ENCODE results near the gene TMEM51.

TMEM51 gene

DNA sequence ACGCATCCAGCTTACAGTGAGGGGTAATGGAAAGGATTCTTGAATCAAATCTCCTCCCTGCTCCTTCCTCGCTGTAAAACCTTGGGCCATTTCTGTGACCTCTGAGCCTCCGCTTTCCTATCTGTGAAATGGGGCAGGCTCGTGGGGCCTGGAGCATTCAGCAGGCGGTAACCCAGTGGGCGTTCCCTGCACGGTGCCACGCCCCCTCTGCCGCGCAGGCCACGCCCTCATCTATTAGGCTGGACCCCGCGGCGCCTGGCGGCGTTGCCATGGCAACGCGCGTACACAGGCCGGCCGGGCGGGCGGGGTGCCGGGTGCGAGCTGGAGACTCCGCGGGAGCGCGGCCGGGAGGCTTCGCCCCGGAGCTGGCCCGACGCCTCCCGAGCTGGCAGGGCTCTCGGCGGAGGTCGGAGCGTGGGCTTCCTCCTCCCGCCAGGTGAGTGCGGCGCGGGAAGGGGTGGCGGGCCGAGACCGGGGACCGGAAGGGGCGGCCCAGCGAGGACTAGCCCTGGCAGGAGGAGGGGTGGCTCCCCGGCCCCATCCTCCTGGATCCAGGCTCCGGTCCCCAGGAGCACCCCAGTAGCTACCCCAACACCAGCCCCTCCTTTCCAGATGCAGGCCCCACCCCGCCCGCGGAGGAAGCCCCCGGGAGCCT is 93.5 kb downstream of the TMEM51 start, which contains the start of gene FHAD1:
Gene FHAD1 (plus strand): TSS at position 264 of the 655 bp plus-strand sequence. CDS start 4,562 bp downstream, outside the sequence.
- peak; percentile 40 for DNase-seq (ENCODE audit: low read depth)

DNA sequence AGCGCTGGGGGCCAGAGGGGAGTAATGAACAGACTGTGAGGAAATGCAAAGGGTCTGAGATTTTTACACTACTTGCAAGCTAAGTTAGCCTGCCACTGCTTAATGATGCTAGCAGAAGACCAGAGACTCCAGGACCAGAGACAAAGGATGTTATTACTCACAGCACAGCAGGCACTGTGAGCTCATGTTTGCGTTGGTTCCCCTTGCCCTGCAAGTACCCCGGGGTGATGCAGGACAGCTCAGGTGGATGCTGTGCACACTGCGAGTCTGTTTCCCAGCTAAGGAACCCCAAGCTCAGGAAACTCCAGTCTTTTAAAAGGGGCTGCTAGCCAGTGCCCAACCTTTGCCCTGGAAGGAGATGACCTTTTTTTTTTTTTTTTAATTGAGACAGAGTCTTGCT is 94.7 kb downstream of the TMEM51 start:
- DNase-seq (ENCODE audit: low read depth) = no peak

DNA sequence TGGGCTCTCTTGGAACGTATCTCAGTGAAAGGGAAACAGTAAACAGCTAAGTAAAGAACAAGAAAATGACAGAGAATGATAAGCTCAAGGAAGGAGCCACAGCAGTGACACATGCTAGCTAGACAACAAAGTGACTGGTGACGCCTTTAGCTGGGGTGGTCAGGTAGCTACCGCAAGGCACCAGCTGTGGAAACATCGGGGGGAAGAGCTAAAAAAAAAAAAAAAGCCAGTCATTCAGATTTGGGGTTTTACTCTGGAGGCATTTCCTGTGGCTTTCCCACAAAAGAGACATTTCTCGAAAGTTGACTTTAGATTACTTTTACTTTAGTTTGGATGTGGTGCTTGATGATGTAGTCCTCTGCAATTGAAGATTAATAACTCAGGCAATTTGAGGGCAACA is 95.5 kb downstream of the TMEM51 start:
- no peak for DNase-seq (ENCODE audit: low read depth)

DNA sequence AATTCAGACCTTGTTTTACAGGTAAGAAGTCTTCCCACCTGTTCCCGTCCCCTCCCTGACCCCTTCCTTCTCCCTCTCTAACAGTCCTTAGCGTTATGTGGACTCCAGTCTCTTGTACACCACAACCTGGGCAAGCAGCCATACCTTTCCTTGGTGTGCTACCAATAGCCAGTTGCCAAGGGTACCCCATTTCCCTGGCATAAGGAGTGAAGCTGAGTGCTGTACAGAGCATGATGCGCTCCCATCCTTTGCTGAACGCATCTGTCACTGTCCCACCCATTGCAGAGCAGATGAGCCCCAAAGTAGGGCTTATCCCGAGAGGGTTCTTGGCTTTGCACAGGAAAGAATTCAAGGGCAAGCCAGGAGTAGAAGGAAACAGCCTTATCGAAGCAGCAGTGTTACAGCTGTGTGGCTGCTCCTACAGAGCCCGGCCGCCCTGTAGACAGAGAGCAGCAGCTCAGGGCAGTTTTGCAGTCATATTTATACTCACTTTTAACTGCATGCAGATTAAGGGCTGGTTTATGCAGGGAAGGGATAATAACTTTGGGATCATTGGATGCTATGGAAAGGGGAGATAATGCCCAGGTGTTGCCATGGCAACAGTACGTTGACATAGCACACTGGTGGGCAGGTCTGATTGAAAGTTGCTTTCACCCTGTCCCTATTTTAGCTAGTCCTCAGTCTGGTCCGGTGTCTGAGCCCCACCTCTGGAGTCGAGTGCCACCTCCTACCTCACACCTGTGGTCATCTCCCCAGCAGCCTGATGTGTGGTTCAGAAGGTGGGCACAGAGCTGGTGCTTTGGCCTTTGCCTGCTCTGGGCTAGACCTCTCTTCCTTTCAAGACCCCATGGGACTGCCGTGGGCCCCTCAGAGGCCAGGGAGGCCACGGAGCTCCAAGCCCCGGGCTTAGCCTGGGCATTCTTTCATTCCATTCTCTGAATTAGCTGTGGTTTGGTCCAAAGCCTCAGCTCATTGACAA is 98.6 kb downstream of the TMEM51 start:
- no peak for DNase-seq (ENCODE audit: low read depth)

DNA sequence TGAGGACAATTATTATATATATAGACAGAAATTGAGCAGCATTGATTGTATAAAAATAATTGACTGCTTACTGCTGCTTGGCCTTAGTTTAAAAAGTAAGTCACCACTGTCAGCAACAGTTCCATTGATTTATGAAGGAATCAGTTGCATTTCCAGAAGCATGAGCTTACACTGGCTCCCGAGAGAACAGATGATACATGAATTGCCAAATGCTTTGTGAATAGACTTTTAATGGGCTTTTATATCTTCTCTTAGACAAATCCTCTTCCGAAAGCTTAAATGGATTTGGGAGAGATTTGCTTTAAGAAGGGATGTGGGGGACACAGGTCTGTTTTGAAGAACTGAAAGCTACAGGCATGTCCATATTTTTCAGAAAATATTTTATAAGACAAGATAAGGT is 101.0 kb downstream of the TMEM51 start:
- no peak for DNase-seq (ENCODE audit: low read depth)

DNA sequence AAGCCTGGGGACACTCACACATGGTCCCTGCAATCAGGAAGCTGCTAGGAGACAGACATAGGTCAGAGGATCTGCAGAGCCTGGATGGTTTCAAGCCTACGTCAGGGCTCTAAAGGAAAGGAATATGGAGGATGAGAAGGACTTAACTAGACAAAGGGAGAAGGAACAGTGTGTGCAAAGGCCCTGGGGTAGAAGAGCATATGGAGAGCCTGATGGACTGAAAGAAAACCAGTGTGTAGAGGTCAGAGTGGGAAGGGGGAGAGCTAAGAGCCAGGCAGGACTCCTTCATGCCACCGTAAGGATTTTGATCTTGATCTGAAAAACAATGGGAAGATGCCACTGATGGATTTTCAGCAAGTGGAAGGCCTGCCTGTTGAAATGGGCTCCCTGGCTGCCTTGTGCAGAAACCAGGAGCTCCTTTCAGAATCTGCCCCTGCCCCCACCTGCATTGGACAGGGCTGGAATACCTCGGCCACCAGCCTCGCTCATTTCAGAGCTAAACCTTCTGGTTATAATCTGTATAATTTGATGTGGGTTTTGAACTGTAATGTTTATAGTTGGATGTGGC is 102.1 kb downstream of the TMEM51 start:
- DNase-seq (ENCODE audit: low read depth) = no peak

DNA sequence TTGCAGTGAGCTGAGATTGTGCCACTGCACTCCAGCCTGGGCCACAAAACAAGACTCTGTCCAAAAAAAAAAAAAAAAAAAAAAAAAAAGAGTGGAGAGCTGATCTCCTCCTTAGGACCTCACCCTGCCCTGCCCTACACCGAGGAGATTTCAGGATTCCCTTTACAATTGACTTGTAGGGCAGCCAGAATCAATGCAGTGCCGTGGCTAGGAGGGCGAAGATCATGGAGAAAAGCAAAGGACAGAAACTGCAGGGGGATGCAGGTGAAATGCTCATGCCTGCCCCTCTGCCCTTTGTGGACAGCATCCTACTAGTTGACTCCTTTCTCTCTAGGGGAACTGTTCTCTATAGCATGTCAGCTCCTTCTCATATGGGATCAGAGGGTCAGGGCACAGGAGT is 103.0 kb downstream of the TMEM51 start:
- DNase-seq (ENCODE audit: low read depth) = no peak

DNA sequence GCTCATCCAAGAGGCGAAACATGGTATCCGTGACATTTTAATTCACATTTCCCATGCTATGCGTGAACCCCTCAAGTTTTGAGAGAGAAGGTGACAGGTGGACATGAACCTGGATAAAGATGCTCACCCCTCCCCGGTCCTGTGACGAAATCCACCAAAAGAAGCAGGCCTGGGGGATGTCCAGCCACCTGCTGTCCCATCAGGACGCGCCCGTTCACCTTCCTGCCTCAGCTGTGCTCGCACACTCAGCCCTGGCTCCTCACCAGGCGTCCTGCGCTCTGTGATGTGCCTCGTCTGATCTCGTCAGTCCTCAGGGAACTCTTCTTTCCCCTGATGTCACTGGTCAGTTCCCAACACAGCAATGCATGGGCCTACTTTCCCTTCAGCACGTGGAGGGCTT is 103.8 kb downstream of the TMEM51 start:
- no peak for DNase-seq (ENCODE audit: low read depth)

DNA sequence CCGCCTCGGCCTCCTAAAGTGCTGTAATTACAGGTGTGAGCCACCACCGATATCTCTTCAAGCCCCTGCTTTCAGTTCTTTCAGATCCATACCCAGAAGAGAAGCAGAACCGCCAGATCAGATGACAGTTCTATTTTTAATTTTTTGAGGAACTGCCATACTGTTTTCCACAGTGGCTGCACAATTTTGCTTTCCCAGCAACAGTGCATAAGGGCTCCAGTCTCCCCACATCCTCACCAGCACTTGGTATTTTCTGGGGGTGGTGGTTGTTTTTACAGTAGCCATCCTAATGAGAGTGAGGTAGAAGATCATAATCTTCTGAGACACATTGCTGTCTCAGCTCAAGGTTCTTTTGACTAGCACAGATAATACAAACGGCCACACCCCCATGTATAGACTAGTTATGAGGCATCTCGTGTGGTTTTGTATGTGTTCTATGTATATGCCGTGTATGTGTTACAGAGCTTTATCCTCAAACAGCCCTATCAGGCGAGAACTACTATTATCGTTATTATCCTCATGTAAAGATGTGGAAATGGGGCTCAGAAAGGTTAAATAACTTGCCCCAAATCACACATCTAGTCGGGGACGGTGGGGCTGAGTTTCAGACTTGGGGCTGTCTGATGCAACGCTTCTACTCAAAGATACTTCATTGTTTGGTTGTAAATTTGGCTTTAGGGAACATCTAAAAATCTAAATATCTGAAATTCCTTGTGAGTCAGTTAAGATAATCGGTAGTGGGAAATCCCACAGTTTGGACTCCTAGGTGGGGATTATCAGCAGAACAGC is 105.5 kb downstream of the TMEM51 start:
- no peak for DNase-seq (ENCODE audit: low read depth)

DNA sequence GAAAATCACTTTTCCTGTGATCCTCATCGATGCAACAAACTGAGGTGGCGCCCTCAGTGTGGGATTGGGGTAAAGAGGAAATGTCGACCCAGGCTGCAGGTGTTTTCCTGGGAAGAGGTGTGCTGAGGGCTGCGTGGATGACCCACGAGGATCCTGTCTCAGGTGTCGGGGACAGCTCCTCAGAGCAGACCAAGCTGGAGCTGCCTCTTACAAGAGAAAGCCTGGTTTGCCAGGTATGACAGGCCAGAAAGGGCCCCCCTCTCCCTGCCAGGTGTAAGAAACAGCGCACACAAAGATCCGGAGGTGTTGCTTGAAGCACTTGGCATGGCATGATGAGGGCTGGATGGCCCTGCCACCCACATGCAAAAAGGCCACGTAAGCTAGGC is 106.1 kb downstream of the TMEM51 start:
- DNase-seq (ENCODE audit: low read depth) = no peak

DNA sequence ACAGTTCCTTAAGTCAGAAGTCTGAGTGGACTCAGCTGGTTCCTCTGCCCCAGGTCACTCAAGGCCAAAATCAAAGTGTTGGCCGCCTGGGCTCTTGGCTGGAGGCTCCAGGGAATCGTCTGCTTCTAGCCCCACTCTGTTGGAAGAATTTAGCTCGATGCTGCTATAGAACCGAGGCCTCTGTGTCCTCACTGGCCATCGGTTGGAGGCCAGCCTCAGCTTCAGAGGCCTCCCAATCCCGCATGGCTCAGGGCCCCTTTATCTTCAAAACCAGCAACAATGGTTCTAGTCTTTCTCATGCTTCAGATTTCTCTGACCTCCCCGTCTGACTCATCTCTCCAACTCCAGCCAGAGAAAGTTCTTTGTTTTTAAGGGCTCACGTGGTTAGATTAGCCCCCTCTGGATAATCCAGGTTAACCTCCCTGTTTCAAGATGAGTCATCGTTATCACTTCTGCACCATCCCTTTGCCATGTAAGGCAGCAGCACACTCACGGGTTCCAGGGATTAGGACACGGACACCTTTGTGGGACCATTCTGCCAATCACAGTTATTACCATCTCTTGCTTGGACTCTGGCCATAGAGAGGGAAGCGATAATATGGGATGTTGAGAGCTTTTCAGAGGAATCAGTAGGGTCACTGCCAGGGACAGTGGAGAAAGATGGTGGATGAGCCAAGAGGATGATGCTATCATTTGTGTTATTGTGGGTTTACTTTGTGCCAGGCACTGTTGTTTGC is 107.0 kb downstream of the TMEM51 start:
- DNase-seq (ENCODE audit: low read depth) = no peak

DNA sequence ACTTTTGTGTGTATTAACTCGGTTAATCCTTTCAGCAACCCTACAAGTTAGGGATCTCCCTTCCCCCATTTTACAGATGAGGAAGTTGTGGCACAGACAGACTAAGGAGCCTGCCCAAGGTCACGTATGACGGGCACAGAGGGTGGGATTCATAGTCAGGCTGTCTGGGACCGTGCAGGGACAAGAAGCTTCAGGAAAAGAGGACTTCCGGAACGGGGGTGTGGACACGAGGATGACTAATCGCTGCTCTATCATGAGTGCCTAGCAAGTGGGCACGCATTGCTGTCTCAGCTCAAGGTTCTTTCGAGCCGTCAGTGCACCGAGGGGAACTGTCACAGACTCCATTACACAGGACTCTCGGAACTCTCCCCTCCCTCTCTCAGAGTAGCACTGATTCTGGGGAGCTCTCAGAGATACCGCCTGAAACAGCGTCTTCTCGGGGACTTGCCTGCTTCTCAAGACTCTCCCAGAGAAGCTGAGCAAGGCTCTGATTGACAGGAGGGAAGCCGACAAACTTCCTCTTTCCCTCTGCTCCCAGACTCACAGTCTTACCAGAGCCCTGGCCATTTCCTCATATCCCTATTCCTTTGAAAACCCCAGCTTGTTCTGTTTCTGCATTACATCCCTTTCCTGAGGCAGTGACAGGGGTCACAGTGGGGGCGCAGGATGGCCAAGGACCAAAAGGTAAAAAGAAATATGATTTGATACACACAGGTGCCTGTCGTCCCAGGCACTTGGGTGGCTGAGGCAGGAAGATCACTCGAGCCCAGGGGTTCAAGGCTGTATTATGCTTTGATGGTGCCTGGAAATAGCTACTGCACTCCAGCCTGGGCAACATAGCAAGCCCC is 107.8 kb downstream of the TMEM51 start:
- DNase-seq (ENCODE audit: low read depth) = no peak

DNA sequence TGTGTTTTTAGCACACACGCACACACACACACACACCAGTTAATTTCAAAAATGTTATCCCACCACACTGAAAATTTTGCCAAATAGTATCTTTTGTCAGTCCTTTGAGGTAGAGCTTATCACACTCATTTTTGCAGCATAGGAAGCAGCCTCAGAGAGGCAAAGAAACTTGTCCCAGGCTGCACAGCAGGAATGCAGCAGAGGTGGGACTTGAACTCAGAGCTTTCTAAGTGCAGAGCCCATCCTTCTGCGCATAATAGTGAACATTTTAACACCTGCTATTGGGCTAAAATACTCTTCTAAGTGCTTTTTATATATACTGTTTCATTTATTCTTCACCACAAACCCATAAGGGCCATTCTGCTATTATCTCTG is 108.4 kb downstream of the TMEM51 start:
- no peak for DNase-seq (ENCODE audit: low read depth)

DNA sequence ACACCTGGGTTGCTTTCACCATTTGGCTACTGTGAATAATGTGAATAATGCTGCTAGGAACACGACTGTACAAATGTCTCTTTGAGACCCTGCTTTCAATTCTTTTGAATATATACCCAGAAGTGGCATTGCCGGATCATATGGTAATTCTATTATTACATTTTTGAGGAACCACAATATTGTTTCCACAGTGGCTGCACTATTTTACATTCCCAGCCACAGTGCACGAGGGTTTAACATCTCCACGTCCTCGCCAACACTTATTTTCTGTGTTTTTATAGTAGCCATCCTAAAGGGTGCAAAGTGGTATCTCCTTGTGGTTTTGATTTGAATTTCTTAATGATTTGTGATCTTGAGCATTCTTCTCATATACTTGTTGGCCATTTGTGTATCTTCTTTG is 109.2 kb downstream of the TMEM51 start:
- no peak for DNase-seq (ENCODE audit: low read depth)

DNA sequence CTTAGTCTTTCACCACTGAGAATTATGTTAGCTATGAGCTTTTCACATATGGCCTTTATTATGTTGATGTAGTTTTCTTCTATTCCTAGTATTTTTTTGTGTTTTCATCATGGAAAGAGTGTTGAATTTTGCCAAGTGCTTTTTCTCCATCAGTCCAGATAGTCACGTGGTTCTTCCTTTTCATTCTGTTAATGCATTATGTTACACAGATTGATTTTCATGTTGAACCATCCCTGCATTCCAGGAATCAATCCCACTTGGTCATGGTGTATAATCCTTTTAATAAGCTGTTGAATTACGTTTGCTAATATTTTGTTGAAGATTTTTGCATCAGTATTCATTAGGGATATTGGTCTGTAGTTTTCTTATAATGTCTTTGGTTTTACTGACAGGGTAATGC is 111.2 kb downstream of the TMEM51 start:
- no peak for DNase-seq (ENCODE audit: low read depth)

All from EH (cell line).